GM21737 (cell line): Measurements from ENCODE around the gene GPR137B.
"Not testable (repeated sequence)": the region's sequence is repeated elsewhere in the genome, so short reads cannot be mapped to it uniquely, and the experiment has no call there.

Experiments
- ATAC-seq: cut with Tn5 transposase; IDR thresholded peaks from one replicate; pipeline ENCODE4 v1.9.1; 2021; ENCODE audit warnings: mild to moderate bottlenecking, moderate library complexity; ENCODE audit not compliant: unreplicated experiment

GPR137B gene

GRCh38 chr1:236143104-236143948 lies 987 bp downstream of the GPR137B start:
- peak; percentile 12 for ATAC-seq

- no peak for ATAC-seq
Measured at GRCh38 chr1:236144033-236144432, 1.7 kb downstream of the GPR137B start.

- ATAC-seq: no peak
Measured at GRCh38 chr1:236144446-236145150, 2.3 kb downstream of the GPR137B start.

GRCh38 chr1:236147068-236147467 lies 4.7 kb downstream of the GPR137B start:
- ATAC-seq: no peak

- no peak for ATAC-seq
Measured at GRCh38 chr1:236147521-236148469, 5.5 kb downstream of the GPR137B start.

GRCh38 chr1:236148470-236148845 lies 6.1 kb downstream of the GPR137B start:
- ATAC-seq: no peak

- ATAC-seq: no peak
Measured at GRCh38 chr1:236149003-236149595, 6.8 kb downstream of the GPR137B start.

- no peak for ATAC-seq
Measured at GRCh38 chr1:236149696-236150228, 7.4 kb downstream of the GPR137B start.

- no peak for ATAC-seq
Measured at GRCh38 chr1:236150311-236150955, 8.1 kb downstream of the GPR137B start.

GRCh38 chr1:236150986-236151385 lies 8.6 kb downstream of the GPR137B start:
- ATAC-seq: no peak

GRCh38 chr1:236151739-236152424 lies 9.5 kb downstream of the GPR137B start:
- no peak for ATAC-seq

- ATAC-seq: no peak
Measured at GRCh38 chr1:236154126-236154525, 11.8 kb downstream of the GPR137B start.

- ATAC-seq: no peak
Measured at GRCh38 chr1:236154671-236155398, 12.5 kb downstream of the GPR137B start.

- no peak for ATAC-seq
Measured at GRCh38 chr1:236155399-236155767, 13.0 kb downstream of the GPR137B start.

- no peak for ATAC-seq
Measured at GRCh38 chr1:236155841-236156503, 13.6 kb downstream of the GPR137B start.

GRCh38 chr1:236156512-236157208 lies 14.3 kb downstream of the GPR137B start:
- ATAC-seq: peak; percentile 76

GRCh38 chr1:236158072-236158471 lies 15.7 kb downstream of the GPR137B start:
- not testable (repeated sequence) for ATAC-seq

- no peak for ATAC-seq
Measured at GRCh38 chr1:236158719-236159118, 16.4 kb downstream of the GPR137B start.
